LNCaP clone FGC (cell line): Measurements from ENCODE around the gene SLCO2A1.

ENCODE experiments used
- DNase-seq: peaks from one replicate; pipeline ENCODE4 v3.0.0-alpha.2; 2011; ENCODE audit warnings: low read depth
- H3K4me3 ChIP-seq: 2 replicates; pipeline ENCODE4 v1.5.1; 2011; ENCODE audit warnings: mild to moderate bottlenecking, low read depth, low read length, control low read depth
- CTCF ChIP-seq: IDR thresholded peaks from 2 replicates; pipeline ENCODE4 v1.5.1; 2012; ENCODE audit warnings: mild to moderate bottlenecking; ENCODE audit not compliant: control insufficient read depth, insufficient read depth; ENCODE audit errors: extremely low read depth

The SLCO2A1 gene

GRCh38 chr3:133983576-133984560 lies 45.9 kb downstream of the SLCO2A1 start:
- TF ChIP-seq CTCF = no peak
- no peak for DNase-seq
- no peak overlapping the region for H3K4me3 ChIP-seq

GRCh38 chr3:133983126-133983525 lies 46.6 kb downstream of the SLCO2A1 start:
- no peak for TF ChIP-seq CTCF
- no peak for DNase-seq
- H3K4me3 ChIP-seq = no peak overlapping the region

GRCh38 chr3:133980550-133980949 lies 49.2 kb downstream of the SLCO2A1 start:
- no peak for TF ChIP-seq CTCF
- no peak overlapping the region for H3K4me3 ChIP-seq
- no peak for DNase-seq

GRCh38 chr3:133980035-133980434 lies 49.7 kb downstream of the SLCO2A1 start:
- no peak for TF ChIP-seq CTCF
- H3K4me3 ChIP-seq = no peak overlapping the region
- no peak for DNase-seq

DNA sequence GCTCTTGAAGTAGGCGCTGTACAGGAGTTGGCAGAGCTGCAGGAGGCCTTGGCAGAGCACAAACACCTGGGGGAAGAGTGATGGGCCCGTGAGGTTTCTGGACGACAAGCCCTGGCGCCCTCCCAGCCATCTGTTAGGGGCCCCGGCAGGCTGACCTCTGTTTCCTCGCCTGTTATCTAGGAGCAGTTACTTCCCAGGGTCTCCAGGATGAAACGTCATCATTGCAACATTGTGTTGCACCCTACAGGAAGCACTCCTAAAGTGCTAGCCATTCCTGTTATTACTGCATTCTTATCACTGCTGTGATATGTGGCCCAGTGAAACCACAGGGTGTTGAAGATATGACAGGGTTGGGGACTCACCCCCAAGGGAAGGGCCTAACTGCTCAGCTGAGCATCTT lies 50.2 kb downstream of the SLCO2A1 start:
- DNase-seq = no peak
- no peak overlapping the region for H3K4me3 ChIP-seq
- no peak for TF ChIP-seq CTCF

DNA sequence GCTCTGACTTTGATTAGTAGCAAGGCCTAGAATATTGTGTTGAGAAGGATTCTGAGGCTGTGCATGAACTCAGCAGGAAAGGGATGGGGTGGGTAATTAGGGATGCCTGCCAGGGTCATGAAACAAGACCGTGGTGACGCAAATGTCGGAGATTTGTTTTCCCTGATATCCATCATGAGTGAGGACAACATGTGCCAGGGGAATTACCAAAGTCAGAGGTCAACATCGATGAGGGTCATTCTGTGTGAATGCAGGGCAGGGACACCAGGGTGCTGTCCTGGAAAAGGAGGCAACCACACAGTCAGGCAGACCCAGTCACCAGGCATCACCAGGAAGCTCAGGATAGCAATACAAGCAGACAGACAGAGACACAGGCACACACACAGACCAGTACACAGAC lies 52.2 kb downstream of the SLCO2A1 start:
- DNase-seq = no peak
- no peak for TF ChIP-seq CTCF
- no peak overlapping the region for H3K4me3 ChIP-seq

- peak; percentile 39 for DNase-seq
- no peak for TF ChIP-seq CTCF
- no peak overlapping the region for H3K4me3 ChIP-seq
These were observed 56.3 kb downstream of the SLCO2A1 start for GRCh38 chr3:133973249-133973980.
